NCI-H128 (cell line): ENCODE data around the gene EPS8.
"Not testable (repeated sequence)": the region's sequence is repeated elsewhere in the genome, so short reads cannot be mapped to it uniquely, and the experiment has no call there.

Source experiments
- DNase-seq: peaks from one replicate; lab custom pipeline; 2025; ENCODE audit not compliant: unreplicated experiment; lab: John Stamatoyannopoulos, UW

The EPS8 gene

DNA sequence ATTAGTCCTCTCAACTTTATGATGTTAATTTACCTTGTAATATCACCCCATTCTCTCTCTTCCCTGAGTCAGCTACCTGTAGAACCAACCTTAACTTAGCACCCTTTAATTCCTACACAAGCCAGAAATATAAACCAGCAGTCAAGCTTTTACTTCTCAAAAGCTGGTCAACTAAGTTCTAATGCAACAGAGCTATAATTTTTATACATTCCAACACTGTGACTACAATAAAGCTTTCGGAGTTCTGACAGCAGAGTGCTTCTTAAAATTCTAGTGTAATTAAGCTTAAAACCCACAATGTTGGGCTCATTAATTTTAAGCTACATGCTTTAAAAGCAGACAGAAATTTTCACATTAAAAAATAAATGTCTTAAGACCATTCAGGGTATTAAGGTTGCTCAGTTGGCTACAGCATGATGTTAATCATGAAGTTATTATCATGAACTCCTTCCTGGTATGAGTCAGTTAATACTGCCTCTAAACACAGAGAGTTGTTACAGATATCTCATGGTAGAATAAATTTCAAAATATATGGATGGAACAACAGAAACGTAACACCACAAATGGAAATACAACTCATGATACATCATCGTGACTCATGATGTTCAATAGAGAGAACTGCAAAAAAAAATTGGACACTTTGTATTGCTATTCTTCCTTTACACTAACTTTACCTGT, 126.7 kb downstream of the EPS8 start:
- no peak for DNase-seq

DNA sequence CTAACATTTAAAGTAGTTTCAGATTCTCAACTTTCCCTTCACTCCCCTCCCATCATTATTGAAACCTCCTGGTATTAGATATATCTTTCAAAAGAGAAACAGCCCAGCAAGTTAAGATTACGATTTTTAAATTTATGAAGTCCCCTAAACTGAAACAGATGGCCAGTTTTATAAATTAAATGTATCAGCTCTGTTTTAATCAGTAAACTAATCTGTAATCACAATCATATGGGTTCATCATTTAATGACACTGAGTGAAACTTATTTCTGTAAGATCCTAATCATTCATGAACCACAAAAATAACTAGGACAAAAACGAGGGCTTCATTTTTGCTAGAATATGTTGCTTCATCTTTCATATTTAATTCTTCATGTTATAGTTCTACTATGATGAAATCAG, 137.8 kb downstream of the EPS8 start:
- no peak for DNase-seq

DNA sequence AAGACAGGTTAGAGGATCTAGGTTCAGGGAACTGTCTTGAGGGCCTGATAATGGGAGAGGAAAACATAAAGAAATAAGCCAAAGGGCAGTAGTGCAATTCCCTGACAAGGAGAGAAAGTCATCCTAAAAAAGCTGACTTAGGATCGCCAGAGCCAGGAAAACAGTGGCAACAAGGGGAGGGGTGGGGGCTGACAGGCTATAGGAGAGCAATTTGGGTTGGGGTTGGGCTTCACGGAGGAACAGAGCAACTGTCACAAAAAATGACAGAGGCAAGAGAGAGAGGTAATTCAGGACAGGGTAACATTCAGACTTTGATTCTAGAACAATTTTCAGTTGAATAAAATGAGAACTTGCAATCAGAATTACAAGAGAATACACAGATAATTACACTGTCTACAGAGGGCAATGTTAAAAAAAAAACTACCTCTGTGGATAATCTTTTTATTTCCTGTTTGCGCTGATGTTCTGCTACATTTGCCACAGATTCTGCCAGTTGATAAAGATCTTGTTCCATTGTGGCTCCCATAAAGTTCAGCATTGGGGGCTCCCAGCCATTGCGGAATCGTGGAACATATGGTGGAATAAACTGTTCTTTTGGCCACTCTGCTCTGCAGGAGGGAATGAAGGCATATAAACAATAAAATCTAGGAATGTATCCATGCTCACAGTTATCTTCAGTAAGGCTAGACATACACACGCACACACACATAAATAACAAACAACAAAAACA, 138.6 kb downstream of the EPS8 start:
- DNase-seq: no peak

DNA sequence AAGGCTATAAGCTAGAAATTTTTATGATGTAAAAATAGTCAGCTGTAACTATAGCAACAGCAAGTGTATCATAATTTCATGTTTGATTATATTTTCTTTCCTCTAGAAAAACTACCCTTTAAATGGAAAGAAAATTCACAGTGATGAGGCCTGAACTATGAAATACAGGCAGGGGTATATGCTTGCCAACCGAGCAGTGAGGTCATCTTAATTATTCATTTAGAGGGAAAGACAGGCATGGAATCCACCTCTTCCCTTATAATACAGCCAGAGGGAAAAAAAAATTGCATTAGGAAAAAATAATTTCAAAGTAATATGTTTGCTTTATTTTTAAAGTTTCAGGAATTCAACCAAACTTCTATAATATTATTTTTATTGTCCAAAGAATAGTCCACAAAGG, 139.8 kb downstream of the EPS8 start:
- DNase-seq: no peak

DNA sequence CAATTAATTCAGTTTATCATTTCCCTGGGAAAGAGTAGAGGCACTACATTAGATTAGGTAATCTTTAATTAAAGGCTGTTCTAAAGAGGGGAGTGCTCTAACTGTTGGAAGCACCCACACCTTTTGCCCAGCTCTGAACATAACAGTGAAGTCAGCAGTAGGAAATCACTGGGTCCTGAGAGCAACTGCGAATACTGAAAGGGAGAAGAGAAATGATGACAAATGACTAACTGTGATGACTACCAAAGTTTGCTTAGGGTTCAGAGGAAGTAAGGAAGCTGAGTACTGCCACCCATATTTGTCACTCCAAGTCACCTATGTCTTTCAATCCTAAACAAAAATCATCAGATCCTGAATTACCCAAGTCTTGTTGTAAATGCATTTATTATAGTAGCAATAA, 140.6 kb downstream of the EPS8 start:
- DNase-seq: no peak

DNA sequence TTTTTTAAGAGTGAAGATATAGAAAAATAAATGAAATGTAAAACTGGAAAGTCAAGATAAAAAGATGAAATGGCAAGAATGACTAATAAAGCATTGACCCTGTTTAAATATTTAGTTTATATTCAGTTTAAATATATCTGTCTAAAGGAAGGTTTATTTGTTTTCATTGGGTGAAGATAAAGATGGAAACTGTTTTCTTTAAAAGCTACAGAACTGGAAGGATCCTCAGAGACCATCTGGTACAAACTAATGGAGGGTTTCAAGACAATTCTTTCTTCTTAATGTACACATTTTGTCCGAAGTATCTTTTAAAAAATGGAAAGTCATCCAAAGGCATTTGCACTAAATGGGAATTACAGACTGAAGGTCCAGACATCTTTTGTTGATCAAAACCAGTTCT, 142.6 kb downstream of the EPS8 start:
- no peak for DNase-seq

DNA sequence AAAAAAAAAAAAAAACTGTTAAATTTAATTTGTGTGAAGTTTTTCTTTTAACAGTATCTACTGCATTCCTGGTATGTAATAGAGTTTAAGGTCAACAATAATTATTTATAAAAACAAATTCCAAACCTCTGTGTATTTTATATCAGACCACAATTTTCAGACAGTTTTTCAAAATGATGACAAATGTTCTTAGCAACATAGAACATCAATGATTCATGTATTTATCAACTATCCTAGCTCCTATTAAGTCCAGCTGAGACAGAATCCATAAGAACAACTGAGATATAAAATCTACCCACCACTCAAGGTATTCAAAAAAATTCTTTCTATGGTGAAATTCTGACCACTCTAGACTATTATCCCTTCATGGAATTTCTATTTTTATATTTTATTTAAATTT, 144.5 kb downstream of the EPS8 start:
- DNase-seq: no peak

DNA sequence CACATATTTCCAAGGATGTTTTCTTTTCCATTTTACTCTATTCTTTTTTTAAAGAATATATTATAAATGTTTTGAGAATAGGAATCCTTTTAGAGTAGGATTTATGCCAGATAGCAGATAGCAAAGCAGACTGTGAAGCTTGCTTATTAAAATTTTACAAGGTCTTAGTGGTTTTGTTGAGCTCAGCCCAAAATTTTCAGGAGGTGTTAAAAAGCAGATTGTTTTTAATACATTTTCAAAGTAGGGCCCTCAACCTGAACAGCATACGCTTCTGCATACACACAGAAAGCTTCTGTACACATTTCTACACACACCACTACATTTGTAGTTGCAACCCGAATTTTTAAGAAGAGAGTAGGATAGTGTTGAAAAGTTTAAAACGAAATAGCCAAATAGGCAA, 151.0 kb downstream of the EPS8 start:
- no peak for DNase-seq

DNA sequence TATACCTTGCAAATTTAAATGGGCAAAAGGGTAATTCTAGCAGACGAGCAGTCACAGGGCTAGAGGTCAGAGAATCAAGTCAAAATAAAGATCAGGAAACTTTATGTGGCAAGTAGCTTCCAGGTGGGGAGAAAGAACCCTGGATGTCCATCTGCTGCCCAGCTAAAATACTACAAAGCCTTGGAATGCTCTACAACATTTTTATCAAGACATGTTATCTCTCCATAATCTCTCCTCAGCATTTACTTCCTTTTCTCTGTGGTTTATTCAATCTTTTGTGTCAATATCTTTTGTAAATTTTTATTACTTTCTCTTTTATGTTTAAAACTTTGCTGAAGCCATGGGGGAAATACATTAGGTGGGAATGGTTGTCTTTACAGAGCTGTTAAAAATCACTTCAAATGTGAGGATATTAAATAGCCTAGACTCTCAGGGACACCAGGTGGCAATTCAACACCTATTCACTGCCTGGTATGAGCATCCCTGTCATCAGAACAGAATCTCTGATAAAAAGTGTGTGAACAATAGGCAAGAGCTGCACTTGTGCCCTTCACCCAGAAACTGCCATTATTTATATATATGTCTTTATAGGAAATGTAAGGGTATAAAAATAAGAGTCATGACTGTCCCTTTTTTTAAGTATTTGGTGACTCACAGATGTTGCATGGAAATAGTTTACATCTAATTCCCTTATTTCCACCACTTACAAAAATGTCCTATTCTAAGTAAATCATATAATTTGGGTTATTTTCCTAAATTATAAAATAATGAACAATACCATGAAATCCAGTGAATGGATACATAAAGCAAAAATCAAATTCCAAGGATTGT, 152.9 kb downstream of the EPS8 start:
- no peak for DNase-seq

DNA sequence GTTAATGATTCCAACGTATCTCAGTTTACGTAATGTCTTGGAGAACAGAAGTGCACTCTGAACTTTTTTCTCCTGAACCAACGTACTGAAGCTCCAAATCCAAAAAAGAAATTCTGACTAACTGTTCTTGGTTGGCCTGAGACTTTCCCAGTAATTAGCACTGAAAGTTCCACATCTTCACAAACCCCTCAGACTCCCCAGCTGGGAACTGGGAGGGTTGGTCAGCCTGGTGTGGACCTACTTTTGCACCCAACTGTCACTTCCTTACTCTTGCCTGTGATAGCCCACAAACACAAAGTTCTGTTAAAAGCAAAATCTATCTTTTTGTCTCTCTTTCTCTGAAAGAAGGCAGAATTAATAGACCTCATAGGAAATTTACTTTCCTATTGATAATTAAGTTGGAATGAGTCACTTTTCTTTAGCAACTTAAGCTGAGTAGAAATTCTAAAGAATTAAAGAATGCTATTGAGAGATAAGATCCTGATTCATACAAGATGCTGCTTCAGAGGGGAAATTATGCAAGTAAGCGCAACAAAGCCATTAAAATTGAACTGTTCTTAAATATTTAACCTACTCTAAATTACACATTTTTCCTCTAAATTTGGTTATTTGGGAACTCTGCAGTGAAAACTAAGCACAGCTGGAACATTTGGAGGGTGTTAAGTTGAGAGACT, 155.0 kb downstream of the EPS8 start:
- no peak for DNase-seq

DNA sequence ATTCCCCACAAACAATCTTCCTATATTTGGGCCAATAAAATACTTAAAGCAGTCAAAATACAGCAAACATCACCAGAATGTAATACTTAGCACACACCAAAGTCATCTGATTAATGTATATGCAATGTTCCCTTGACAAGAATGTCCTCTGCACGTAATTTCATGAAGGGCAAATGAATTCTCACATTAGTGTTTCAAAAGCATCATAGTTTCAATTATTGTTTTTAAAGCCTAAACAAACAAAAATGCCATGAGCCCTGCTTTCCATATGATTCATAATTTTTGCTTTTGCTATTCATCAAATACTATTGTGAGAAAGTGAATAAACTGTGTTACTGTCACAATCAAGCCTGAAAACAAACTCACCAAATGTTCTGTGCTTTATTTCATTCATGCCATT, 156.0 kb downstream of the EPS8 start:
- no peak for DNase-seq

DNA sequence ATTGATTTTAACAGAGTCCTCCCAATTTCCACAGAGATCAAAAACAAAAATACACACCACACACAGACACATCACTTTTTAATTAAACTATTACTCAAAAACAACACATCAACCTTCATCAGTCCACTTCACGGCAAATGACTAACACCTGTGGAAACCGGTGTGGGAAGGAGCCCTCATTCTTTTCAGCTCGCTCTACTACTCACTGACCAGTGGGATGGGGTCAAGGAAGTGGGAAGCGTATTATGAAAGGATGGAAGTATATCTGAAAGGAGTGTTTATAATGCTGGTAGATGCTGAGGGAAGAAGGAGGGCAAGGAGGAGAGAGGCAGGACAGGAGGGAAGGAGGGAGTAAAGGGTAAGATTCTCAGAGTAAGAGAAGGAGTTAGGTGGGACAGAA, 156.5 kb downstream of the EPS8 start:
- no peak for DNase-seq

DNA sequence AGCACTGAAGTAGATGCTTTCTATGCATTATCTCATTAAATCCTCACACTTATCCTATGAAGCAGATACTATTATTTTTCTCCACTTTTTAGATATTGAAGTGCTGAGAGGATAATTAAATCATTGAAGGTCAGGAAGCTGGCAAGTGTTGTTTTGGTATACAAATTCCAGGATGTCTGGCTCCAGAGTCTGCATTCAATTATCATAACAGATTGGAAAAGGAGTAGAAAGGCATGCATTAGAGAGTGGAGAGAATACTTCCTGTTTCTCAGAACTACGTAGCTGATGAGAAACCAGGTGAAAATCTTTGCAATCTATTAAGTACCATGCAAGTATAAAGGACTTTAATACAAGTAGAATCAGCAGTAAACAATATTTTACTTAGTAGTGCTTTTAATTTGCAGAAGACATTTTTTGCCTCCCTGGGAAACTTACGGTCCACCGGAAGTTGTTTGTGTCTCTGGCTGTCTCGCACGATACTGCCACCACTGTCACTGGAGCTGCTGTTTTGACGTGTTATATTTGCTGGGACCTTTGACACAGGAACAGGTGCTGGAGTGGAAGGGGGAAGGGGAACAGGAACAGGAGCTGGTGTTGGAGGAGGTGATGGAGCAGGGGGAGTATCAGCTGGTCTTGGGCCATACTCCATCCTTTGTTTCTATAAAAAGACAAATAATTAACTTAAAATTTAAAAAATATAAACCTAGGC, 158.0 kb downstream of the EPS8 start:
- no peak for DNase-seq

DNA sequence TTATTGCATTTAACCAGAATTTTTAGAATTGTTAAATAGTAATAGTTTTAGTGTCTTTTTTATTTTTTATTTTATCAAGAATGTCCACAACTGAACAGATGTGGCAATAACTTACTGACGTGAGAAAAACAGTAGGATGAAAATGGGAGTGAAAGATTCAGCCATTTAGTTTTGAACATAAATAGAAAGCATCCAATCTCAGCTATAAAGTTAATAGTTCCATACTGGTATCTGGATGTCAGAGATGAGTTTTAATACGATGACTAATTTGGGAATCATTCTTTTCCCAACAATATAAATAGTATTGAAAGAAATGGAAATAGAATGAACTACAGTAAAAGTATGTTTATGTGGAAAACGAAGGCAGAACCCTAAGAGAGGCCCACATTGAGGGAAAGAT, 159.4 kb downstream of the EPS8 start:
- no peak for DNase-seq

DNA sequence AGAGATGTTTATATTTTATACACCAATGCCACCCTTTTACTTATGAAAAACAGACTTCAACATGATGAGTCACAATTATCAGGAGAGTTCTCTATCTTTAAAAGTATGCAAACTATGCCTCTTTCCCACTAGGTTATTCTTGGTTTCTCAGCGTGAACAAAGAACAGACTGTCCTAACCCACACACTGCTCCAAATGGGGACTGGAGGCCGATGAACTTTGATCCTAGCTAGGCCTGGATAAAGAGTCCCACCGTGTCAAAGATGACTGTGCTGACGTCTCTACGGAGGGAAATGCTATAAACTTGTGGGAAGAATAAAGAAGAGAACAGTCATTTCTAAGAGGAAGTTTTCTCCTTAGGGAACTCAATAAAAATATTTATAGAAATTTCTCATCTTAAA, 160.1 kb downstream of the EPS8 start:
- no peak for DNase-seq

DNA sequence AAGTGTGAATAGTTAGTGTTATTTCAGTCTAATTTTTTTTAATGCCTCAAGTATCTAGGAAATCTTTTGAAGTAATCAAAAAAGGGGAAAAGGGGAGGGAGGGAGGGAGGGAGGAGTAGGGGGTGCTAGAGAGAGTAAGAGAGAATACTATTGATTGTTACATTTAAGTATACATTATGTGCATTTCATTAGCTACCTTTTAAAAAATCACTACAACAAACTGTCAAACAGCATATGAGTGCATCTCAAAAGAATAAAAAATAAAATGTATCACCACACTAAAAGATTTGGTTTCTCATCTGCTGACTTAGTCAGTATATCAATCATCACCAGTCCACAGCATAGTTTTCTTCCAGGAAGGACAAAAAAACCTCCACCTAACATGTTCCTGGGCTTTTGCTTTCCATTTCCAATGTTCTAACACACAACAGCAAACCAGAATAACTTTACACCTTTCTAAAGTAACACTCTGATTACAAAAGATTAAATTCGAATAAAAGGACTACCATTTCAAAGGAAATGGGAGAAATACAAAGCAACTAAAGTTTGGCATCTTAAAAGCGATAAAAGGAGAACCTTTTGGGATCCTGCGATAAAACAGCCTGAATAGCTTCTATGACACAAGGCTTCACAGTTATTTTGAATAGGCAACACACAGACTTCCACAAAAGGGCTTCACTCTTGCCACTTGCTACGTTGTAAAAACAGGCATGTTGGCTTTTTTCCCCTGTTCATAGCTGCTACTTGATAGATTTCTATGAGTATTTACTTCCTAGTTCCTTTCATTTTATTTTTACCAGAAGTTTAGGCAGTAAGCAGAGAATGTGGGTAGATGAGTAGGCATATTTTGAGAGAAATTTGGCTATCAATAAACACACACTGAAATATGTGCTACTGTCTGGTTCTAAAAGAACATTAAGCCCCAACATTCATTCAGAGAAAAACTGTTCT, 160.9 kb downstream of the EPS8 start:
- DNase-seq: no peak

DNA sequence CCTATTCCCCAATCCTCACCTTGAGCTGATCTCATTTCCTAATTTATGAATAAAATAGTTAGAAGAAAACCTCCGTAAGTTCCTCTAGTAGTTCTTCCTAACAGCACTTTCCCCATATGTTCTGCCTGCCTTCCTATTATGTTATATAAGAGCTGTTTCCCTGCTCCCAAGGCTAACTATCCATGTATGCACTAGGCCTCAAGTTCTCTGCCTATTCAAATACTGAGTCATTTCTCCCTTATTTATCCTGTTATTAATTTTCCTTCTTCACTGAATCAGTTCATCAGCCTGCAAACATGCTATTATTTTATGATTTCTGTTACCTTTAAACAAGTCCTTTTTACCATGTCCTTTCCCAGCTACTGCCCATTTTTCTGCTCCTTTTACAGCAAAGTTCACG, 164.1 kb downstream of the EPS8 start:
- no peak for DNase-seq

DNA sequence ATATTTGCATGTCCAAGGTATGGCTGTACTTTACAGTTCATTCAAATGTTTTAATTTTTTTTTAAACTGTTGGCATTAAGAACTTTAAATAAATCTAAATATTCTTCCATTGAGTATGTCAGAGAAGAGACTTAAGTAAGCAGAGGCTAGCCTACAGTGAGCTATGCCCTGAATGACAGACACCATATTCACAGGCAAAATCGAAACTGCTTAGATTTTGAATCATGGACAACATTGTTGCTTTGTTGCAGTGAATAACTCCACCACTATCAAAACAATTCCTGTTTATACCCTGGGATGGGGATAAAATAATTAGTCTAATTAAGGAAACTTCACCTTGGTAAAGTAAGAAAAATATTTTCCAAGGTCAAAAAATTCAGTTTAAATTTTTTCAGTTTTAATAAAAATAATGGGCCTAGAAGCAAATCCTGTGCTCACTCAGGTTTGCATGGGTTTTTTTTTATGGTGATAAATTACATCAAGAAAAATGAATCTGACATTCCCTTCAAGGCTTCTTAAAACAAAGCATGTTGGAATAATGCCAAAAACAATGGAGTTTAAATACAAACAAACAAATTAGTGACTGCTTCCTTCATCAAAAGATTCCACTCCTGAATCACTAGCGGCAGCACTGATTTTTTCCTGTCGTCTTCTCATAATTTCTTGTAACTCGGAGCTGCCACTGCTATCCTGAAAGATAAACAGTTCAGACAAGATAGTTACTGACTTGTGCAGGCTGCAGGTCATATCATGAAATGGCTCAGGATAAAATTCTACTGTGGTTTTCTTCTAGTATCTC, 168.2 kb downstream of the EPS8 start:
- DNase-seq: no peak

DNA sequence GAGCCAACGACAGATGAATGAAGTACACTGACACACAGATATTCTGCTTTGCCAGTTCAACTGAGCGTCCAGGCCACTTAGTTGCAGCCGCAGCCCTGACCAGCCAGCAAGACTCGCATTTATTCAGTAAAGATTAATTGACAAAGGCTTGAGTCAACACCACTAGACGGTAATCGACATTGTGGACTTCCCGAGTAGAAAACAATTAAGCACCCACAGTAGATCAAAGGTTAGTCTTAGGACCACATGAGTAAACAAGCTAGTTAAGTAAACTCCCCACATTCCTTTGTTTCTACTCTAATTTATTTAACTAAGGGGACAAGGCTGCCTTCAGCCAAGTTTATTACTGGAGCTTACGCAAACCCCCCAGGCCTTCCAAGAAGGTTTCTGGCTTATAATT, 172.7 kb downstream of the EPS8 start:
- not testable (repeated sequence) for DNase-seq
